Measurements from ENCODE around the gene MEIOSIN.

DNA sequence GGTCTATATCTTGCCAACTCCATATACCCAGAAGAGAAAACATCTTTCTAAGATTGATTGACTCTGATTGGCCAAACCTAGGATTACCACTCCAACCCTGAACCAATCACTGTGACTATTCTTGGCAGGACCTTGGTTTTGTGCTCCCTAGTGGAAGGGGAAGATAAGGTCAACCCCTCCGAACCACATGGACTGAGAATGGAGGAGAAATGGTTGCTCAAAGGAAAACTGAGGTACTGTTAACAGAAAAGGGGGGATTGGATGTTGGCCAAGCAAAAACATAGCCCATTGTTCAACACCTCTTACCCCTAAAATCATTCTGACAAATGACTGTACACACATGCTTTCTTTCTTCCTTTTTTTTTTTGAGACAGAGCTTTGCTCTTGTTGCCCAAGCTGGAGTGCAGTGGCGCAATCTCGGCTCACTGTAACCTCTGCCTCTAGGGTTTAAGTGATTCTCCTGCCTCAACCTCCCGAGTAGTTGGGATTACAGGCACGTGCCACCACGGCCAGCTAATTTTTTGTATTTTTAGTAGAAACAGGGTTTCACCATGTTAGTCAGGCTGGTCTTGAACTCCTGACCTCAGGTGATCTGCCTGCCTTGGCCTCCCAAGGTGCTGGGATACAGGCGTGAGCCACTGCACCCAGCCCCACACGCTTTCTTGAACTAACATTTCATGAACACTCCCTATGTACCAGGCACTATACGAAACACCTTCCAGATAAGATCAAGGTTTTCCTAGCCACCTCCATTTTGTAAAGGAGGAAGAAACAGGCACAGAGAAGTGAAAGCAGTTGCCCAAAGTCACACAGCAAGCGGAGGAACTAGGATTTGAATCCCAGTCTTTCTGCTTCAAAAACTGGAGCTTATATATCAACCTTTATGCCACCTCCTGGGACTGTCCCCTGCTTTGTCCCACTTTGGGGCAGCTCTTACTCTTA, 6.5 kb downstream of the MEIOSIN start:
- TF ChIP-seq, protein P1, sequence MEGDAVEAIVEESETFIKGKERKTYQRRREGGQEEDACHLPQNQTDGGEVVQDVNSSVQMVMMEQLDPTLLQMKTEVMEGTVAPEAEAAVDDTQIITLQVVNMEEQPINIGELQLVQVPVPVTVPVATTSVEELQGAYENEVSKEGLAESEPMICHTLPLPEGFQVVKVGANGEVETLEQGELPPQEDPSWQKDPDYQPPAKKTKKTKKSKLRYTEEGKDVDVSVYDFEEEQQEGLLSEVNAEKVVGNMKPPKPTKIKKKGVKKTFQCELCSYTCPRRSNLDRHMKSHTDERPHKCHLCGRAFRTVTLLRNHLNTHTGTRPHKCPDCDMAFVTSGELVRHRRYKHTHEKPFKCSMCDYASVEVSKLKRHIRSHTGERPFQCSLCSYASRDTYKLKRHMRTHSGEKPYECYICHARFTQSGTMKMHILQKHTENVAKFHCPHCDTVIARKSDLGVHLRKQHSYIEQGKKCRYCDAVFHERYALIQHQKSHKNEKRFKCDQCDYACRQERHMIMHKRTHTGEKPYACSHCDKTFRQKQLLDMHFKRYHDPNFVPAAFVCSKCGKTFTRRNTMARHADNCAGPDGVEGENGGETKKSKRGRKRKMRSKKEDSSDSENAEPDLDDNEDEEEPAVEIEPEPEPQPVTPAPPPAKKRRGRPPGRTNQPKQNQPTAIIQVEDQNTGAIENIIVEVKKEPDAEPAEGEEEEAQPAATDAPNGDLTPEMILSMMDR (IDR thresholded peaks at IDR 0.05; ENCODE audit: borderline replicate concordance, extremely low read depth, low read length, poor library complexity, severe bottlenecking) = no peak
- TF ChIP-seq EZH2 (IDR thresholded peaks at IDR 0.05; ENCODE audit: borderline replicate concordance, low read depth, low read length, severe bottlenecking) = no peak
